GM12878 (cell line): ENCODE measurements around the gene DMXL2. TPM values are rescaled to one million over a fixed set of nuclear protein-coding genes. Genes with fewer than 3 reads are reported as not detected.

ENCODE experiments used
- ATAC-seq: fragments of 200-7000 bp; cut with Tn5 transposase; 3 replicates; pipeline ENCODE4 v1.9.1; 2020; ENCODE audit warnings: mild to moderate bottlenecking, moderate library complexity
- BruUV-seq: library from RNA; stranded (reverse); fragments of 400-500 nt; replicated peaks from 2 replicates; lab custom pipeline; 2021; lab: Mats Ljungman, UMichigan
- CTCF ChIA-PET: fragments of 300-600 bp; sonication (Branson Sonifier 250); formaldehyde crosslinking; extraction: SDS; loops from one replicate; lab custom pipeline; 2021; ENCODE audit warnings: inconsistent platforms; lab: Yijun Ruan, JAX
- POLR2A ChIA-PET: fragments of 350-600 bp; formaldehyde crosslinking; extraction: SDS; loops from one replicate; lab custom pipeline; 2021; ENCODE audit warnings: inconsistent platforms; lab: Charles Lee
- RAD21 ChIA-PET: fragments of 300-600 bp; sonication (Branson Sonifier 250); formaldehyde crosslinking; loops from one replicate; lab custom pipeline; 2023; ENCODE audit warnings: antibody characterized with exemption; ENCODE audit not compliant: unreplicated experiment; lab: Charles Lee
- SMC1A ChIA-PET: fragments of 300-600 bp; sonication (Branson Sonifier 250); formaldehyde crosslinking; loops from one replicate; lab custom pipeline; 2023; ENCODE audit not compliant: unreplicated experiment, uncharacterized antibody; lab: Charles Lee
- DNase-seq: peaks from one replicate; pipeline ENCODE4 v3.0.0-alpha.2; 2011; ENCODE audit warnings: low read depth, low spot score
- FAIRE-seq: peaks from 3 replicates; lab custom pipeline; 2011; peaks lifted over from hg19 to GRCh38; lab: Jason Lieb, UNC
- H2AFZ ChIP-seq: 2 replicates; pipeline ENCODE4 v1.6.0; 2011; ENCODE audit warnings: low read depth, low read length, control low read depth; ENCODE audit not compliant: control insufficient read depth
- H3K27ac ChIP-seq: 2 replicates; pipeline ENCODE4 v1.5.1; 2011; ENCODE audit warnings: control low read depth; ENCODE audit not compliant: control insufficient read depth, insufficient read depth
- H3K27me3 ChIP-seq, 2 experiments: replicated peaks in 1 of 2; 2 replicates each; pipeline versions ENCODE4 v1.6.0 to v1.6.1; 2011; ENCODE audit warnings: low read length in 1 of 2; ENCODE audit not compliant: control insufficient read depth in 2 of 2, insufficient read depth in 2 of 2
- H3K36me3 ChIP-seq, 2 experiments: 2 replicates each; pipeline ENCODE4 v1.5.1; 2011; ENCODE audit warnings: low read length in 1 of 2; ENCODE audit not compliant: control insufficient read depth in 2 of 2, insufficient read depth in 2 of 2
- H3K4me1 ChIP-seq: 2 replicates; pipeline ENCODE4 v1.6.1; 2011; ENCODE audit warnings: mild to moderate bottlenecking, low read length, moderate library complexity, mixed read lengths; ENCODE audit not compliant: control insufficient read depth, insufficient read depth
- H3K4me2 ChIP-seq: 2 replicates; pipeline ENCODE4 v1.6.0; 2011; ENCODE audit warnings: control low read depth; ENCODE audit not compliant: control insufficient read depth, insufficient read depth
- H3K4me3 ChIP-seq: fragments of 200-600 bp; sonication (generic); 2 replicates; pipeline ENCODE4 v1.5.1; 2016
- H3K79me2 ChIP-seq: 2 replicates; pipeline ENCODE4 v1.6.0; 2011; ENCODE audit warnings: low read length; ENCODE audit not compliant: control insufficient read depth, insufficient read depth
- H3K9ac ChIP-seq: 2 replicates; pipeline ENCODE4 v1.8.0; 2011; ENCODE audit warnings: low read length, control low read depth, mixed read lengths; ENCODE audit not compliant: control insufficient read depth, insufficient read depth
- H3K9me3 ChIP-seq: replicated peaks from 3 replicates; pipeline ENCODE4 v1.5.1; 2011; ENCODE audit warnings: mild to moderate bottlenecking, low read length; ENCODE audit not compliant: control insufficient read depth, insufficient read depth
- H4K20me1 ChIP-seq: 2 replicates; pipeline ENCODE4 v1.6.0; 2011; ENCODE audit not compliant: control insufficient read depth, insufficient read depth
- BCL11A ChIP-seq: IDR thresholded peaks from 2 replicates; pipeline ENCODE4 v1.6.1; 2011; ENCODE audit warnings: low read depth, low read length
- CREM ChIP-seq: IDR thresholded peaks from 2 replicates; pipeline ENCODE4 v1.6.1; 2014; ENCODE audit warnings: antibody characterized with exemption, low read depth
- EGR1 ChIP-seq, 2 experiments: IDR thresholded peaks; 1 replicate in 1 of 2; 2 replicates in 1 of 2; pipeline ENCODE4 v1.6.1; 2011 to 2012; ENCODE audit warnings: low read depth in 2 of 2, low read length in 2 of 2, borderline replicate concordance in 1 of 2, mild to moderate bottlenecking in 1 of 2, moderate library complexity in 1 of 2
- FOXK2 ChIP-seq: fragments of 450-650 bp; IDR thresholded peaks from 2 replicates; pipeline ENCODE4 v1.6.1; 2017; ENCODE audit warnings: mild to moderate bottlenecking, moderate library complexity
- MEF2A ChIP-seq: IDR thresholded peaks from 2 replicates; pipeline ENCODE4 v1.6.1; 2011; ENCODE audit warnings: low read depth, mild to moderate bottlenecking, low read length, moderate library complexity; ENCODE audit not compliant: insufficient read depth
- NFIC ChIP-seq: IDR thresholded peaks from 2 replicates; pipeline ENCODE4 v1.6.1; 2012; ENCODE audit warnings: low read depth, mild to moderate bottlenecking, inconsistent platforms, low read length, moderate library complexity
- NR2C2 ChIP-seq: IDR thresholded peaks from 2 replicates; pipeline ENCODE4 v1.6.1; 2011; ENCODE audit warnings: borderline replicate concordance, low read depth; ENCODE audit not compliant: control insufficient read depth, insufficient read length
- RAD51 ChIP-seq: fragments of 450-650 bp; IDR thresholded peaks from 2 replicates; pipeline ENCODE4 v1.6.1; 2016; ENCODE audit warnings: moderate library complexity, mild to moderate bottlenecking, inconsistent platforms
- RB1 ChIP-seq: fragments of 450-650 bp; formaldehyde crosslinking; IDR thresholded peaks from 2 replicates; pipeline ENCODE4 v1.6.1; 2017; ENCODE audit warnings: mild to moderate bottlenecking, borderline replicate concordance
- STAT1 ChIP-seq: fragments of 450-650 bp; conservative IDR thresholded peaks from 2 replicates; pipeline ENCODE4 v1.6.1; 2014; ENCODE audit warnings: antibody characterized with exemption, mild to moderate bottlenecking
- SUZ12 ChIP-seq: fragments of 200-600 bp; sonication (generic); IDR thresholded peaks from one replicate; pipeline ENCODE4 v1.6.1; 2018; ENCODE audit warnings: antibody characterized with exemption, mild to moderate bottlenecking; ENCODE audit not compliant: unreplicated experiment
- TCF12 ChIP-seq: IDR thresholded peaks from 2 replicates; pipeline ENCODE4 v1.6.1; 2011; ENCODE audit warnings: low read depth, mild to moderate bottlenecking, low read length
- WGBS: methylation state at CpG from one replicate; pipeline ENCODE4 v1.1.6; 2016; ENCODE audit warnings: low lambda C conversion rate; ENCODE audit not compliant: insufficient replicate concordance, insufficient coverage; ENCODE audit errors: missing lambda C conversion rate; 5-methylcytosine and 5-hydroxymethylcytosine counted together
- in situ Hi-C: fragments of 300-500 bp; cut with MboI; formaldehyde crosslinking; loops from 9 replicates; pipeline ENCODE4 v1.14.3; 2018; ENCODE audit warnings: mixed read lengths
- intact Hi-C: fragments of 100-400 bp; cut with micrococcal nuclease; formaldehyde crosslinking; loops from one replicate; pipeline ENCODE4 v1.14.2; 2022; ENCODE audit not compliant: unreplicated experiment
- polyA plus RNA-seq, 11 experiments: library from polyadenylated mRNA; depleted of rRNA in 4 of 11; unstranded in 6 of 11; stranded (reverse) in 5 of 11; fragments of >200 nt; fragmentation: Nextera tagmentation in 4 of 11; fragmentation: Illumina TruSeq in 1 of 11; extraction: Ambion mirVana in 4 of 11; extraction: Trizol in 1 of 11; gene quantifications; 1 replicate in 1 of 11; 2 replicates in 10 of 11; pipeline versions ENCODE4 v1.2.1 to v1.2.3, GENCODE V29; 2011 to 2016; ENCODE audit warnings: inconsistent platforms in 2 of 11, missing spikeins in 2 of 11, low read depth in 1 of 11
- total RNA-seq, 4 experiments: library from RNA; depleted of rRNA in 3 of 4; stranded (reverse); fragments of >200 nt in 3 of 4; fragmentation: Illumina TruSeq in 1 of 4; extraction: Trizol in 1 of 4; gene quantifications; 2 replicates each; pipeline versions ENCODE4 v1.2.1 to v1.2.3, GENCODE V29; 2013 to 2021
- TF ChIP-seq, protein P1 (sequence below): IDR thresholded peaks from 2 replicates; pipeline ENCODE4 v1.6.1; 2012; ENCODE audit warnings: improper control_type of control experiment, low read depth, low read length; ENCODE audit not compliant: insufficient replicate concordance
- TF ChIP-seq, protein P2 (sequence below): IDR thresholded peaks from 2 replicates; pipeline ENCODE4 v1.6.1; 2012; ENCODE audit warnings: low read length, inconsistent platforms

Gene DMXL2
- total and polyA plus RNA-seq, 10 of the 15 experiments (the other 5 are each of a cell fraction or from before 2014, with no cell fraction given) = 8.5 to 32.1 (median 22.0) TPM

- intact Hi-C loops = no loop called here
- Histone ChIP-seq H3K4me1 (no peaks in the 10 kb centered on the region), H3K4me2 (no peak overlapping the region), H3K9me3 (no peaks in the 10 kb centered on the region), H3K4me3 (no peak overlapping the region), H3K9ac (no peak overlapping the region), H3K36me3 (no peaks in the 10 kb centered on the region), H4K20me1 (no peaks in the 10 kb centered on the region), H3K27me3 (no peaks in the 10 kb centered on the region; a peak in 2 of 4 replicates), H2AFZ (no peak overlapping the region), H3K79me2 (no peaks in the 10 kb centered on the region), H3K27ac (no peak overlapping the region)
- CTCF ChIA-PET = interaction anchor here (0.8 to 1.3 kb wide), 2 partner anchors 142 to 144 kb away, joined by 3 to 6 read pairs; no protein-coding TSS in a partner anchor
- POLR2A ChIA-PET = no interaction called here
- FAIRE-seq = no peak
- ATAC-seq = peak; percentile 28; the same call in 2 of the 3 replicates
- 23% methylated on average over 3 of the region's 3 CpGs for WGBS
- no TSS peak for BruUV-seq
- no peak for DNase-seq
- SMC1A ChIA-PET = interaction anchor here (0.8 to 1.1 kb wide), 2 partner anchors 100 to 142 kb away, joined by 3 to 4 read pairs; no protein-coding TSS in a partner anchor
- RAD21 ChIA-PET = interaction anchor here (2.3 kb wide), 1 partner anchor 141 kb away, joined by 4 read pairs; no protein-coding TSS in a partner anchor
- in situ Hi-C loops = no loop called here
- TF ChIP-seq FOXK2 = no peak
- TF ChIP-seq NFIC = no peak
- no peak for TF ChIP-seq EGR1 (IDR thresholded peaks at IDR 0.05; ENCODE audit: borderline replicate concordance in 1 of 2, low read depth in 2 of 2, low read length in 2 of 2)
- no peak for TF ChIP-seq CREM
- no peak for TF ChIP-seq RAD51
- no peak for TF ChIP-seq MEF2A
- TF ChIP-seq SUZ12 = no peak
- no peak for TF ChIP-seq TCF12
- TF ChIP-seq BCL11A = no peak
- TF ChIP-seq RB1 = no peak
- no peak for TF ChIP-seq STAT1
- TF ChIP-seq, protein P1, sequence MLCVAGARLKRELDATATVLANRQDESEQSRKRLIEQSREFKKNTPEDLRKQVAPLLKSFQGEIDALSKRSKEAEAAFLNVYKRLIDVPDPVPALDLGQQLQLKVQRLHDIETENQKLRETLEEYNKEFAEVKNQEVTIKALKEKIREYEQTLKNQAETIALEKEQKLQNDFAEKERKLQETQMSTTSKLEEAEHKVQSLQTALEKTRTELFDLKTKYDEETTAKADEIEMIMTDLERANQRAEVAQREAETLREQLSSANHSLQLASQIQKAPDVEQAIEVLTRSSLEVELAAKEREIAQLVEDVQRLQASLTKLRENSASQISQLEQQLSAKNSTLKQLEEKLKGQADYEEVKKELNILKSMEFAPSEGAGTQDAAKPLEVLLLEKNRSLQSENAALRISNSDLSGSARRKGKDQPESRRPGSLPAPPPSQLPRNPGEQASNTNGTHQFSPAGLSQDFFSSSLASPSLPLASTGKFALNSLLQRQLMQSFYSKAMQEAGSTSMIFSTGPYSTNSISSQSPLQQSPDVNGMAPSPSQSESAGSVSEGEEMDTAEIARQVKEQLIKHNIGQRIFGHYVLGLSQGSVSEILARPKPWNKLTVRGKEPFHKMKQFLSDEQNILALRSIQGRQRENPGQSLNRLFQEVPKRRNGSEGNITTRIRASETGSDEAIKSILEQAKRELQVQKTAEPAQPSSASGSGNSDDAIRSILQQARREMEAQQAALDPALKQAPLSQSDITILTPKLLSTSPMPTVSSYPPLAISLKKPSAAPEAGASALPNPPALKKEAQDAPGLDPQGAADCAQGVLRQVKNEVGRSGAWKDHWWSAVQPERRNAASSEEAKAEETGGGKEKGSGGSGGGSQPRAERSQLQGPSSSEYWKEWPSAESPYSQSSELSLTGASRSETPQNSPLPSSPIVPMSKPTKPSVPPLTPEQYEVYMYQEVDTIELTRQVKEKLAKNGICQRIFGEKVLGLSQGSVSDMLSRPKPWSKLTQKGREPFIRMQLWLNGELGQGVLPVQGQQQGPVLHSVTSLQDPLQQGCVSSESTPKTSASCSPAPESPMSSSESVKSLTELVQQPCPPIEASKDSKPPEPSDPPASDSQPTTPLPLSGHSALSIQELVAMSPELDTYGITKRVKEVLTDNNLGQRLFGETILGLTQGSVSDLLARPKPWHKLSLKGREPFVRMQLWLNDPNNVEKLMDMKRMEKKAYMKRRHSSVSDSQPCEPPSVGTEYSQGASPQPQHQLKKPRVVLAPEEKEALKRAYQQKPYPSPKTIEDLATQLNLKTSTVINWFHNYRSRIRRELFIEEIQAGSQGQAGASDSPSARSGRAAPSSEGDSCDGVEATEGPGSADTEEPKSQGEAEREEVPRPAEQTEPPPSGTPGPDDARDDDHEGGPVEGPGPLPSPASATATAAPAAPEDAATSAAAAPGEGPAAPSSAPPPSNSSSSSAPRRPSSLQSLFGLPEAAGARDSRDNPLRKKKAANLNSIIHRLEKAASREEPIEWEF = no peak
- no peak for TF ChIP-seq NR2C2
- TF ChIP-seq, protein P2, sequence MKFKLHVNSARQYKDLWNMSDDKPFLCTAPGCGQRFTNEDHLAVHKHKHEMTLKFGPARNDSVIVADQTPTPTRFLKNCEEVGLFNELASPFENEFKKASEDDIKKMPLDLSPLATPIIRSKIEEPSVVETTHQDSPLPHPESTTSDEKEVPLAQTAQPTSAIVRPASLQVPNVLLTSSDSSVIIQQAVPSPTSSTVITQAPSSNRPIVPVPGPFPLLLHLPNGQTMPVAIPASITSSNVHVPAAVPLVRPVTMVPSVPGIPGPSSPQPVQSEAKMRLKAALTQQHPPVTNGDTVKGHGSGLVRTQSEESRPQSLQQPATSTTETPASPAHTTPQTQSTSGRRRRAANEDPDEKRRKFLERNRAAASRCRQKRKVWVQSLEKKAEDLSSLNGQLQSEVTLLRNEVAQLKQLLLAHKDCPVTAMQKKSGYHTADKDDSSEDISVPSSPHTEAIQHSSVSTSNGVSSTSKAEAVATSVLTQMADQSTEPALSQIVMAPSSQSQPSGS = no peak
Observed at GRCh38 chr15:51634591-51635198, 12.1 kb upstream of the DMXL2 start.
